ENCODE measurements around the gene ANO1.

- TF ChIP-seq CTCF (IDR thresholded peaks at IDR 0.05) (no peak), POLR2AphosphoS5 (IDR thresholded peaks at IDR 0.05) (no peak), POLR2A (IDR thresholded peaks at IDR 0.05) (no peak)
These were observed 52.5 kb downstream of the ANO1 start for GRCh38 chr11:70130636-70131035.

Measured in breast epithelium (tissue), 3 donors.